ENCODE measurements around the gene CCDC28A.
"Not testable (repeated sequence)": the region's sequence is repeated elsewhere in the genome, so short reads cannot be mapped to it uniquely, and the experiment has no call there.

Gene CCDC28A

DNA sequence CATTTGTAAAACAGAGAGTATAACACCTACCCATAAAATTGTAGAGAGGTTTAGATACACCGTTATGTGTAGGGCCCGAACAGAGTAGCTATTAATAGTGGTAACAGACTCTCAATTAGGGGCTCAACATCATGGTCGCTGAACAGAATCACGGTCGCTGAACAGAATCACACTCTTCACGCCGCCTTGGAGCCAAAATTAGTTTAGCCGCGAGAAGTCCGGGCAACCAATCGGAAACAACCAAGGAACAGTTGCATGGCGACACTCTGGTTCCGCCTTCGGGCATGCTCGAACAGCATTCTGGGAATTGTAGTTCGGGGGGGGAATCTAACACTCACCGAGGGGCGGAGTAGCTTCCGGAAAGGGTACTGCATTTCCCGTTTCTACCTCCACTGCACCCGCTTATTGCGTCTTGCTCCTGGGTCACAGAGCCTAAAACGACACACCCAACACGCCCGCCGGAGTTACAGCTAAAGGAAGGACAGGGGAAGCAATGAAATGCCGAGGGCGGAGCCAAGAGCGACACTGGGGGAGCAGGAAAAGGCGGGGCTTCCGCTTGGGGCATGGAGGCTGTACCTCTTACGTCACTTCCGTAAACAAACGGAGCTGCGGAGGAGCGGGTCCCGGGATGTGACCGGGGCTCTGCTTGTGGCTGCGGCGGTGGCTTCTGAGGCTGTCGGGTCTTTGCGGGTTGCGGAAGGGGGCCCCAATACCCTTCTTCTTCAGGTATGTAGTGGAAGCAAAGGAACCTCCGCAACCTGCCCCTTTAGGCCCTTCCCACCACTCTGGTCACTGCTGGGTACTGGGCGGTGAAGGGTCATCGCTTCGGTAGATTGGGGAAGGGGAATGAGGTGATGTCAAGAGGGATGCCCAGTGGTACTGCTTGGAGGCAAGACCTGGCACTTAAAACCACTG, at the start of gene CCDC28A:
CCDC28A (plus strand) TSS at position 593 of the 915 bp plus-strand sequence. CDS start 2,352 bp downstream, outside the sequence.
- peak; percentile 93 to 100 (median 100) for DNase-seq

DNA sequence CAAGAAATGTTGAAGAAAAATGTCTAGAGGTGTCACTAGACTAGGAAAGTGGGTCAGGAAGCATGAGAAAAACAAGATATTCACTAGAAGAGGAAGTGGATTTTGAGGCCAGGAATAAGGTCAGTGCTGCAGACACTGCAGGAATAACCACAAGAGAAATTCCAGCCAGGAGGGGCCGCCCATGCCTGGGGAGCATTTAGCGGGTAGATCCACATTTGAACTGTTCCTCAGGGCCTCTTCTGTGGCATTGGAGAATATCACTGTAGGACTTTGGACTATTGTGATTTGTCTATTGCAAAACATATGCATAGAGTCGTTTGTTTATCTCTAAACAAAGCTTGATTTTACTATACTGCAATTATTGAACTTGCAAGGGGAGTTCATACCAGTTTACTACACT, 49.6 kb upstream of the CCDC28A start:
- no peak for DNase-seq

DNA sequence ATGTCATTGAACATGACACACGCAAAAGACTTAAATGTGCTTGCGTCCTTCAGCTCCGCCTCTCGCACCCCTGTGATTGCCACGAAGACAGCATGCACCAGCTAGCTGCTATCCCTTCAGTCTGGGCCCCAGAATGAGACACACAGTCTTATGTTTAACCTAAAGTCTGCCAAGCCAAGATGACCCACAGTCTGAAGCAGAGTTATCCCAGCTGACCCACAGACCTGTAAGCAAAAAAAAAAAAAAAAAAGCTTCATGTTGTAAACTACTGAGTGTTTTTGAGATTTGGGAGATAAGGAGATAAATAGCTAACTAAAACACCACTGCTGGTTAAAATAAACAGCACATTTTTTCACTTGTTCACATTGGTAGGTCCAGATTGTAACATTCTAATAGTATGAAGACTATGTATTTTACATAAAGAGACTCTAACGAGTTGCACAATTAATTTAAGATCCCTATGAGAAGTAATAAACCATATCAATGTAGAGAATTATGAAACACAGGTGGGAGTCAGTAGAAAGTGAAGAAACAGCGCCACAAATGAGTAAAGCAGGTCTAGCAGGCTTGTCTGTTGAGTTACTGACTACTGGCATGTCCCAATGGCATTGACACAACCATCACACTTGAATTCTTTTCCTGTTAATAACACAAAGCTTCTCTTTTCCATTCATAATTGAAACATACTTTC, 47.4 kb upstream of the CCDC28A start:
- DNase-seq: no peak

DNA sequence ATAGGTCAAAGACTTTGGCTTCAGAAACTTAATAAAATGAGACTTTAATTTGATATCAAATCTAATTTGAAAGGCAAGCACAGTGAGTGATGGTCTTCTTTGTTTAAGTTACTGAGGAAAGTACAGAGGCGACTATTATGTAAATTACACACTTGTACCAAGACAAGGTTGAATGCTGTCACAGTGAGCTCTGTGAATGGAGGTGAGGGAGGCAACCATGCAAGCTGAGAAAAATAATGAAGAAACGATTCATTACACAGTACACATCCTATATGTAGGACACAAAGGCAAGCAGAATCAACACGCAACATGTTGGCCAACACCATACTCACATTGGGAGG, 46.8 kb upstream of the CCDC28A start:
- DNase-seq: no peak

DNA sequence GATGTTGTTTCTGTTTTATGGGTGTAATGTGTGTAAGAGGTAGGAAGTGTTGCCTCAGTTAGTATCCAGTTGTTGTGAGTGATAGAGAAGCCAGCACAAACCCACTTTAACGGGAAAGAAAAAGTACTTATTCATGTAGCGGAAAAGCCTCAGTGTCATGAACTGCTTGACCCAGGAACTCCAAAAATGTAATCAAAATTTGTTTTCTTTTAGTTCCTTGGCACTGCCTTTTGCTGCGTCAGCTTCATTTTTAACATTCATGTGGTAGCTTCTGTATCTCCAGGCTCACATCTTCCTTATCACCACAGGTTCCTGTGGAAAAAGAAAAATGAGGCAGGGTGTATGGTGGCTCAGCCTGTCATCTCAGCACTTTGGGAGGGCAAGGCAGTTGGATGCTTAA, 46.4 kb upstream of the CCDC28A start:
- no peak for DNase-seq

DNA sequence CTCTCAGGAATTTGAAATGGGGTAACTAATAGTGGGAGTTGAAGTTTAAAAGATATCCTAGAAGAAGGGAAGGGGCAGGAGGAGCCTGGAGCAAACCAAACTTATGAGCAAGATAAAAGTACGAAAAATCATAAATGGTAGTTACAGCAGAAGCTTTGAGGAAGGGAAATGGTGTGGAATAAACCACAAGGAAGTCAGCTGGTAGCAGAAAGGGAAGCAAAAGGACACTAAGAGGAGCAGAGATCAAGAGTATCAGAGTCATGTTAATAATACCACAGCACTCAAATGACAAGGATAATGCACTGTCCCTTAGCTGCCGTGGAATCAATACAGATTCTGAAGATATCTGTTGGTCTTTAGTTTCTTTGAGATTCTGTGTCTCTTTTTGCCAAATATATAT, 44.9 kb upstream of the CCDC28A start:
- DNase-seq: no peak

GRCh38 chr6:138730037-138730436, 43.5 kb upstream of the CCDC28A start:
- not testable (repeated sequence) for DNase-seq

DNA sequence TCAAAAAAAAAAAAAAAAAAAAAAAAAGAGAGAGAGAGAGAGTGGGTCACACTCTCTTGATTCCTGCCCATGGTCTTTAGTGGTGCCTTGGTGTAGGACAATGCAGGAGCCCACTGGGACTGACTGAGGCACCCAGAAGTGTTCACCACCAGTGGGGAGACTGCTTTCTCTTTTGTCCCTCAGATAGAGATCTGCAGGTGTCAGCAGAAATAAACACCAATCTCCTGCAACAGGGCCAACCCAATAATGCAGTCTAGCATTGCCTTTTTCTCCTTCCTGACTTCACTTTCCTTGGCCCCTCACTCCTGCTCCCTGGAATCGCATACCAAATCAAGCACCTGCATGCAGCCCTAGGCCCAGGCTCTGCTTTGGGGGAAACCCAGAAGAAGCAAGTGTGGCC, 39.0 kb upstream of the CCDC28A start:
- no peak for DNase-seq

DNA sequence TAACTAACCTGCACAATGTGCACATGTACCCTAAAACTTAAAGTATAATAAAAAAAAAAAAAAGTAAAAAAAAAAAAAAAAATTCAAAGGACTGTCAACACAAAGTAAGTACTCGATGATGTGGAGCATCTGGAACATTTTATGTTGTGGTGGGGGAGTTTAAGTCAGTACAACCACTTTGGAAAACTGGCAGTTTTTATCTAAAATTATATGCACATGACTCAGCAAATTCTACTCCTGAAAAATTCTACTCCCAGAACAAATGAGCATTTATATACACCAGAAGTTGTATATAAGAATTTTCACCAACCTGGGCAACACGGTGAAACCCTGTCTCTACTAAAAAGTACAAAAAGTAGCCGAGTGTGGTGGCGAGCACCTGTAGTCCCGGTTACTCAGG, 36.9 kb upstream of the CCDC28A start:
- DNase-seq: no peak

DNA sequence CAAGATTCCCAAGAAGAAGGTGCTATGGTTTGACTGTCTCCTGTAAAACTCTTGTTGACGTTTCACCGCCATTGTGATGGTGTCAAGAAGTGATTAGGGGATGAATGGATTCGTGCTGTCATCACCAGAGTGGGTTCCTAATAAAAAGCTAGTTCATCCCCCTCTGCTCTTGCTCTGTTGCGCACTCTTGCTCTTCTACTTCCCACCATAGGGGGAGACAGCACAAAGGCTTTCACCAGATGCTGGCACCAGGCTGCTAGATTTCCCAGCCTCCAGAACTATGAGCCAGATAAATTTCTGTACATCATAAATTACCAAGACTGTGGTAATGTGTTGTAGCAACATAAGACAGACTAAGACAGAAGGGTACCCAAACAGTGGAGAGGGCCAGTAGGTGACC, 21.6 kb upstream of the CCDC28A start:
- DNase-seq: no peak

DNA sequence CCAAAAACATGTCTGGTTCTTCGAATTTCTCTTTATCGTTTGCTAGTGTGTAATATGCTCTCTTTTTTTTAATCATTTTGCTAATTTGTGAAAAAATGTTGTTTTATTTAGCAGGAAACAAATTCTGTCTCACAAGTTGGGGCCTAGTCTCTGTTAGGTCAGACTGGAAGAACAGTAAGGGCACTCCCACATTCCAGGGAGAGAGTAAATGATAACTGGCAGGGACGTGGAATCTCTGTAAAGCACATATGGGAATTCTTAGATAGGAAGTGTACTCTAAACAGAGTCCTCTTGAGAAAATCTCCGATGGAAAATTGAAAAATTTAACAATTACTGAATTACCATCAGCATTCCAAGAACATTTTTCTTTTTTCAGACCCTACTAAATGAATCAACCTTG, 16.4 kb upstream of the CCDC28A start:
- no peak for DNase-seq

DNA sequence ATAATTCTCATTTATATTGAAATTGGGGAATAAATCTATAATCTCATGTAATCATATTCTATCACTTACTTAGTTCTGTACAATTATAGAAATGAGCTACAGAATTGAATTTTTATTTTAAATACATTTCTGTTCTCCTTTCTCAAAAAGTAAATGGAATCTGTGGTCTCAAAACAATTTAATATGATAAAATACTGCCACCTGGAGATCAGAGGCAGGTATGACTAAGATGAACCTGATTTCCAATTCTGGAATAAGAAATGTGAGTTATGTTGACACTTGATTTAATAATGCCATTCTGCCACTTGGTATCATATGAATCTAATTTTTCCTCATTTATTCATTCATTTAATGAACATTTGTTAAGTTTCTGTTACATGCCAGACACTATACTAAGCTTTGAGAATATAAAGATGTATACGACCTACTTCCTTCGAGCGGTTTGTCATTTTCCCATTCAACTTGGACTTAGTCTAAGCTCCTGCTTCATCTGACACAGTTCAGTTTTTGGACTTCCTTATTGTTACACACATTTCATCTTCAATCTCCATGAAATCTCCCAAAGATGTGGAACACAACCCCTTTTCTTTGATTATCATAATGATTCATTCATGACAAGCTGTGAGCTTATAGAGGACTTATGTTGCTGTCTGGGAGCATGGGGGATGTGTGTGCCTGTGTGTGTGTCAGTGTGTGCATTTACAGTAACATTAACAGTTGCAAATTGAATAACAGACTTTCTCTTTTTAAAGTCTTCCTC, 7.5 kb upstream of the CCDC28A start:
- peak; percentile 8 to 74 (median 36) for DNase-seq

DNA sequence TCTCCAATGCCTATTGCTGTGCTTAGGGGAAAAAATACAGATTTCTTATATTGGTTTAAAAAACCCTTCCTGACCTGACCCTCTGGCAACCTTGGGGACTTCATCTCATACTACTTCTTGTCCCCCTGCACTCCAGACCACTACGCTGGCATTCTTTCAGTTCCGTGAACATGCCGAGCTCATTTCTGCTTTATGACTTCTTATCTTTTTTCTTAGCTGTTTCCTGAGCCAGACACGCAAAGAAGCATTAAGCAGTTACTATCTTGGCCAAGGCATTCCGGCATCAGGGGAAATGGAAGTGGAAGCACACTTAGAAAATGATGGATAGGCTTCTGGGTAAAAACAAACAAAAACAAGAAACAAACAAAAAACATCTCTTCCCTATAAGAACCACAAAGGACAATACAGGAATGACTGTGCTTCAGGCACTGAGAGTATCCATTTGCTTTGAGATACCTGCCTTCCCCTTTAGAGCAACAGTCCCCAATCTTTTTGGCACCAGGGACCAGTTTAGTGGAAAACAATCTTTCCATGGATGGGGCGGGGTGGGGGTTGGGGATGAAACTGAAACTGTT, 4.4 kb upstream of the CCDC28A start:
- no peak for DNase-seq

DNA sequence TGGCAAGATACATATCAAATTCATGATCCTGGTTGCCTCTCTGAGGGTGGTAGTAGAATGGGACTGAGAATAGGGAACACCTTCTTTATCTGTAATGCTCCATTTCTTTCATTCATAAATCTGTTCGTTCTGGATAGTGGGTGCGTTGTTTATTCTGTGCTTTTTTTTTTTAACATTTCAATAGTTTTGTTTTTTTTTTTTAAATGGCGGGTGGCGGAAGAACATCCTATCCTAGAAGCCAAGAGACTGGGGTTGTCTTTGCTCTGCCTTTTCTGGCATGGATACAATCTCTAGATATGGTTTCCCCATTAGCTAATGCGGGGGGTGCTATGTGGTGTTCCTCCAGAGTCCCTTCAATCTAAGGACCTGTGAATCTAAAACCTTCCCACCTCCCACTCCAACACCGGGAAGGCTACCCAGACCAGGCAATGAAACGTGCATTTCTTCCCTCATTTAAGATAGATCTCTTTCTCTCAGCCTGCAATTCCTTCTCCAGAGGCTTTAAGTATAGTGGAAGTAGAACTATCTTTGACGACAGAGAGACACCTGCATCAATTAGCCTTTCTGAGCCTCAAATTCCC, 883 bp upstream of the CCDC28A start:
- no peak for DNase-seq

DNA sequence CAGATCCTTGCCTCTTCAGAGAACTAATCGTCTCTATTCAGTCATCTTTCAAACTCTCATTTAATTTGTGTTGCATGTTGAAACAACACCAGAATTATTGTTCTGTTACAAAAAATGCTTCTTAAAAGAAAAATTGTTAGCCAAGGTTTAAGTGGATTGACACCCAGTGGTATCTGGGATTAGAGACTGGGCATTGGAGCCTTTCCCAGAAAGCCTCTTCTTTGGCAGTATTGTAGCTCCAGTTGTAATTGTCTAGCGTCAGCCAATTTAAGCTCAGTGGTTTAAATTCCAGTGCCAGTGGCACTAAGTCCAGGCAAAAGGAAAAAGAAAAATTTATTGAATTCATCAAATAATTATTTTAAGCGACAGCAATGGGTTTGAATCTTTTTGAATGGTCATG, 801 bp downstream of the CCDC28A start:
- DNase-seq: peak in 1 of 3 experiments; percentile 48

GRCh38 chr6:138776659-138777058, 3.1 kb downstream of the CCDC28A start:
- no peak for DNase-seq

GRCh38 chr6:138778331-138778730, 4.8 kb downstream of the CCDC28A start:
- no peak for DNase-seq

- DNase-seq: no peak
Measured at GRCh38 chr6:138782243-138782642, 8.7 kb downstream of the CCDC28A start.

- no peak for DNase-seq
Measured at GRCh38 chr6:138785079-138785478, 11.5 kb downstream of the CCDC28A start.

GRCh38 chr6:138785980-138786379, 12.4 kb downstream of the CCDC28A start:
- no peak for DNase-seq

DNA sequence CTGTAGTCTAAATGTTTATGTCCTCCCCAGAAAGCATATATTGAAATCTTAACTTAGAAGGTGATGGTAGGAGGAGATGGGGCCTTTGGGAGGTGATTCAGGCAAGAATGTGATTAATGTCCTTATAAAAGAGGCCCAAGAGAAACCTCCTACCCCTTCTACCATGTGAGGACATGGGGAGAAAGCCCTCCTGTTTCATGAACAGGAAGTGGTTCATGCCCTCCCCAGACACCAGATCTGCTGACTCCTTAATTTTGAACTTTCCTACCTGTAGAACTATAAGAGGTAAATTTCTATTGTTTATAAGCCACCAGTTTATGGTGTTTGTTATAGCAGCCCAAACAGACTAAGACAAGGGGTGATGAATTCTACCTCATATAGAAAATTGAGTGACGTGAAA, 13.6 kb downstream of the CCDC28A start:
- no peak for DNase-seq

- DNase-seq: peak in 1 of 3 experiments; percentile 6
Measured at GRCh38 chr6:138795809-138796603, 22.4 kb downstream of the CCDC28A start, which contains the start of gene ECT2L. ECT2L (plus strand) TSS chr6:138796087; CDS start chr6:138813275, 17,188 bp downstream.

All from NCI-H1417 (cell line).